GM18499 (cell line): ENCODE results near the gene DGCR6L.
"Not testable (repeated sequence)": the region's sequence is repeated elsewhere in the genome, so short reads cannot be mapped to it uniquely, and the experiment has no call there.

Experiments
- ATAC-seq: cut with Tn5 transposase; IDR thresholded peaks from one replicate; pipeline ENCODE4 v1.9.1; 2021; ENCODE audit warnings: moderate number of reproducible peaks; ENCODE audit not compliant: insufficient read depth, unreplicated experiment

The DGCR6L gene

GRCh38 chr22:20328569-20328930, 8.7 kb upstream of the DGCR6L start:
- ATAC-seq = not testable (repeated sequence)

GRCh38 chr22:20325996-20326395, 6.1 kb upstream of the DGCR6L start:
- ATAC-seq = not testable (repeated sequence)

GRCh38 chr22:20324139-20324516, 4.3 kb upstream of the DGCR6L start:
- ATAC-seq = no peak

- not testable (repeated sequence) for ATAC-seq
Observed at GRCh38 chr22:20321552-20322211, 1.8 kb upstream of the DGCR6L start.

- ATAC-seq = not testable (repeated sequence)
Observed at GRCh38 chr22:20320659-20321551, 1.0 kb upstream of the DGCR6L start.

GRCh38 chr22:20319041-20319744, 667 bp downstream of the DGCR6L start:
- no peak for ATAC-seq

- ATAC-seq = not testable (repeated sequence)
Observed at GRCh38 chr22:20318043-20318688, 1.7 kb downstream of the DGCR6L start.

- not testable (repeated sequence) for ATAC-seq
Observed at GRCh38 chr22:20317402-20318042, 2.3 kb downstream of the DGCR6L start.

GRCh38 chr22:20316844-20317401, 2.9 kb downstream of the DGCR6L start:
- no peak for ATAC-seq

- no peak for ATAC-seq
Observed at GRCh38 chr22:20316217-20316843, 3.5 kb downstream of the DGCR6L start.

- no peak for ATAC-seq
Observed at GRCh38 chr22:20315337-20316216, 4.3 kb downstream of the DGCR6L start.

GRCh38 chr22:20314741-20315336, 5.0 kb downstream of the DGCR6L start:
- ATAC-seq = not testable (repeated sequence)

- not testable (repeated sequence) for ATAC-seq
Observed at GRCh38 chr22:20314206-20314605, 5.7 kb downstream of the DGCR6L start.

GRCh38 chr22:20313306-20314077, 6.4 kb downstream of the DGCR6L start:
- not testable (repeated sequence) for ATAC-seq

- ATAC-seq = no peak
Observed at GRCh38 chr22:20312396-20313191, 7.3 kb downstream of the DGCR6L start.
